Measurements from ENCODE around the gene COL1A1. TPM values are rescaled to one million over a fixed set of nuclear protein-coding genes. Genes with fewer than 3 reads are reported as not detected.

Gene COL1A1
- total RNA-seq, 4 donors from 2014 or later: 15.0 to 90.5 (median 25.8) TPM

DNA sequence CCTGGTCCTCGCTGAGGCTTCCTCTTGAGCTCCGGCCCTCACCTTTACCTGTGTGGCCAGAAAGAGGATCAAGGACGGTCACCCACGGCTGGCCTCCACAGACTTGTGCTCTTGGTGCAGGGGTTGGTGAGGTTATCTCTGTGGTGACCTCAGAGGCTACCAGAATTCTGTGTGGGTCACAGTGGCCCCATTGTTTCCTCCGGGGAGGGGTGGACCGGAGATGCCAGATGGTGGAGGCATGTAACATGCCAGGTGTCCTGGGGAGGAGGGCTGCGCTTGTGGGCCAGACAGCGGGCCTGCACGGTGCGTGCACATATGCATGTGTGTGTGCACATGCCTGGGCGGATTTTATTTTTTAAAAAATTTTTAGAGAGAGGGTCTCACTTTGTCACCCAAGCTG is 29.3 kb downstream of the COL1A1 start:
- TF ChIP-seq, protein P1, sequence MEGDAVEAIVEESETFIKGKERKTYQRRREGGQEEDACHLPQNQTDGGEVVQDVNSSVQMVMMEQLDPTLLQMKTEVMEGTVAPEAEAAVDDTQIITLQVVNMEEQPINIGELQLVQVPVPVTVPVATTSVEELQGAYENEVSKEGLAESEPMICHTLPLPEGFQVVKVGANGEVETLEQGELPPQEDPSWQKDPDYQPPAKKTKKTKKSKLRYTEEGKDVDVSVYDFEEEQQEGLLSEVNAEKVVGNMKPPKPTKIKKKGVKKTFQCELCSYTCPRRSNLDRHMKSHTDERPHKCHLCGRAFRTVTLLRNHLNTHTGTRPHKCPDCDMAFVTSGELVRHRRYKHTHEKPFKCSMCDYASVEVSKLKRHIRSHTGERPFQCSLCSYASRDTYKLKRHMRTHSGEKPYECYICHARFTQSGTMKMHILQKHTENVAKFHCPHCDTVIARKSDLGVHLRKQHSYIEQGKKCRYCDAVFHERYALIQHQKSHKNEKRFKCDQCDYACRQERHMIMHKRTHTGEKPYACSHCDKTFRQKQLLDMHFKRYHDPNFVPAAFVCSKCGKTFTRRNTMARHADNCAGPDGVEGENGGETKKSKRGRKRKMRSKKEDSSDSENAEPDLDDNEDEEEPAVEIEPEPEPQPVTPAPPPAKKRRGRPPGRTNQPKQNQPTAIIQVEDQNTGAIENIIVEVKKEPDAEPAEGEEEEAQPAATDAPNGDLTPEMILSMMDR (IDR thresholded peaks at IDR 0.05): no peak
- no peak for TF ChIP-seq POLR2A (IDR thresholded peaks at IDR 0.05)
- no peak for DNase-seq (ENCODE audit: low spot score in 2 of 2)
- 93 to 95% methylated on average over 11 of the region's 11 CpGs for WGBS, 2 donors
- no peak overlapping the region for H3K4me3 ChIP-seq (ENCODE audit: low read depth, poor library complexity, severe bottlenecking)
- intact Hi-C loops (cut with DNase I; ENCODE audit: low total_unique reads): no loop called here

DNA sequence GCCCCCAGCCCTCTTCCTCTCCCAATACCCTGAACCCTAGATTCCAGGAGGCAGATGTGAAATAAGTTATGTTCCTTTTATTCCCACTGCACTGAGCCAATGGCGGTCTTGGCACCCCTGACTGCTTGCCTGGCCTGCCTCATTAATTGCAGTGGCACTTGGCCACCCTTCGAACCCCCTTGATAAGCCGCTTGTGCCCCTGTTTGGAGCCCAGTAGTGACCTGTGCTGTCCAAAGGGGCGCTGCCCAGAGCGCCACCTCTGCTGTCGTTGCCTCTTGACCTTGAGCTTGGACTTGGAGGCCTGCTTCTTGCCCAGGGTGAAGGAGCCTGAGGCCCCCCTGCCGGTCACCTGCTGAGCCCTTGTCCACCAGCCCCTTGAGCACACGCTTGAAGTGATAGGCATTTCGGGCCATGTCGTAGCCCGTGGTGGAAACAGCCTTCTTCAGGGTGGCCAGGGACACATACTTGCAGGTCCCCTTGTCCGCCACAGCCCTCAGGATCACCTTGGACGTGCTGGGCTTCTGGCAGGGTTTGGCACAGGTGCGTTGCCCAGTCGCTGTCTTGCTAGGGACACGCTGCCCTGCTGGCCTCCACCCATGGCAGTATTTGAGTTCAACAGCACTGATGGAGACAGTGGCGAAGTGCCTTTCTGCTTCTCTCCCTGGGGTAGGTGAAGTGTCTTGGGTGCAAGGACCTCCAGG is 29.9 kb downstream of the COL1A1 start:
- 93 to 95% methylated on average over 12 to 17 of the region's 17 CpGs for WGBS, 2 donors
- DNase-seq (ENCODE audit: low spot score in 2 of 2): no peak
- TF ChIP-seq, protein P1 (IDR thresholded peaks at IDR 0.05): no peak
- no peak for TF ChIP-seq POLR2A (IDR thresholded peaks at IDR 0.05)
- intact Hi-C loops (cut with DNase I; ENCODE audit: low total_unique reads): no loop called here
- no peak overlapping the region for H3K4me3 ChIP-seq (ENCODE audit: low read depth, poor library complexity, severe bottlenecking)

DNA sequence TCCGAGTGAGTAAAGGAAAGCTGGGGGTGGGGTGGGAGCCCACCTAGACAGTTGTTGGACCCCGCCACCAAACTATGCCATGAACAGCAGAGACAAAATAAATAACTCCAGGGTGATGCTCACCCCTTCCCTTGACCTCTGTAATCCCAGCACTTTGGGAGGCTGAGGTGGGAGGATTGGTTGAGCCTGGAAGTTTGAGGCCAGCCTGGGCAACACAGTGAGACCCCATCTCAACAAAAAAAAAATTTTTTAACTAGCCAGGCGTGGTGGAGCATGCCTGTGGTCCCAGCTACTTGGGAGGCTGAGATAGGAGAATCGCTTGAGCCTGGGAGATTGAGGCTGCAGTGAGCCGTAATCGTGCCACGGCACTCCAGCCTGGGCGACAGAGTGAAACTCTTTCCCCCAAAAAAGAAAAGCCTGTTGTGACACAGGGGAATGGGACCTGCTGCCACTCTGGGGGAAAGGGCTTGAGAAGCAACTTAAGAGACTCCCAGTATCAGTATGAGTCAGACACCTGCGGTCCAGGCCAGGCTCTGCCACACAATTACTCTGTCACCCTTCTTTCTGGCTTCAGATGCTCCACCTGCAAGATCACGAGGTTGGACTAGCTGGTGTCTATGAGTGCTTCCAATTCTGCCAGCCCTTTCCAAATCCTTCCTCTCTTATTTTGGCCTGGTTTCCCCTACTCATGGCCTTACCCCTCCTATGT is 30.6 kb downstream of the COL1A1 start:
- no peak for DNase-seq (ENCODE audit: low spot score in 2 of 2)
- H3K4me3 ChIP-seq (ENCODE audit: low read depth, poor library complexity, severe bottlenecking): no peak overlapping the region
- TF ChIP-seq, protein P1 (IDR thresholded peaks at IDR 0.05): no peak
- no peak for TF ChIP-seq POLR2A (IDR thresholded peaks at IDR 0.05)
- WGBS, 2 donors: 84 to 86% methylated on average over 10 of the region's 10 CpGs
- intact Hi-C loops (cut with DNase I; ENCODE audit: low total_unique reads): no loop called here

DNA sequence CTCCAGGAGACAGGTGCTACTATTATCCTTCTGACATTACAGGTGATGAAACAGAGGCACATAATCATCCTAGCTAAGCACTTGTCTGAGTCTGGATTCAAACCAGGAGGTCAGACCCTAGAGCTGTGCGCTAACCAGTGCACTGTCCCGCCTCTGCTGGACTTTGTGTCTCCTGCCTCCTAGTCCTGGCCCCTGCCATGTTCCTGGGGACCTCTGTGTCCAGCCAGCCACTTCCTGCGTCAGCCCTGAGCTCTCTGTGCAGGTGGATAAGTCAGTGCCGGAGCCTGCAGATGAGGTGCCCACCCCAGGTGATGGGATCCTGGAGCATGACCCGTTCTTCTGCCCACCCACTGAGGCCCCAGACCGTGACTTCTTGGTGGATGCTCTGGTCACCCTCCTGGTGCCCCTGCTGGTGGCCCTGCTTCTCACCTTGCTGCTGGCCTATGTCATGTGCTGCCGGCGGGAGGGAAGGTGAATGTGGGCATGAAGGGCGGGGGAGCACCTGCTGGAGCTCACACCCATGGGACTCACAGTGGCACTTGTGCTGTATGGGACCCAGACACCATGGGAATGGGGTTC is 31.5 kb downstream of the COL1A1 start:
- TF ChIP-seq, protein P1 (IDR thresholded peaks at IDR 0.05): no peak
- no peak for TF ChIP-seq POLR2A (IDR thresholded peaks at IDR 0.05)
- no peak for DNase-seq (ENCODE audit: low spot score in 2 of 2)
- WGBS, 2 donors: 90 to 92% methylated on average over 8 to 9 of the region's 9 CpGs
- H3K4me3 ChIP-seq (ENCODE audit: low read depth, poor library complexity, severe bottlenecking): no peak overlapping the region
- intact Hi-C loops (cut with DNase I; ENCODE audit: low total_unique reads): no loop called here

DNA sequence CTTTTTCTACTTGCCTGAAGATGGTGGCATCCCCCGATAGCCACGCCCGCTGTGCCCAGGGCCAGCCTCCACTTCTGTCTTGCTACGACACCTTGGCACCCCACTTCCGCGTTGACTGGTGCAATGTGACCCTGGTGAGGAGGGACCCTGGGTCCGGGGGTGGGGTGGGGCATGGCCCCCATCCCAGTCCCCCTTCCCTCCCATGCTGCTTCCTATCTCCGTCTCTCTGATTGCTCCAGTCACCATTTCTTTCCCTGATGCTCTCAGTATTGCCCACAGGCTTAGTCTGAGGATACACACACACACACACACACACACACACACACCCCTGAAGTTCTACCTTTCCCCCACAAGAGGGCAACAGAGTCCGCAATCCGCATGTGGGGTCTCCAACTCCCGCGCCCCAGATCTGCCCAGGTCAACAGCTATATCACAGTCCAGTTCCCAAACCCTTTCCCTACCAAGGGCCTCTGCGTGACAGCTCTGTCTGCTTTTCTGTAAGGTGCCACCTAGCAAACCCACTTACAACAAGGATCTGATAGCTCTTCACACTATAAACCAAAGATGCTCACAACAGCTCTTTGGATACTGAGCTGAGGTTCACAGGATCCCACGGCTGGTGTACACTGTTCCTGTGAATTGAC is 32.2 kb downstream of the COL1A1 start:
- WGBS, 2 donors: 25 to 29% methylated on average over 14 of the region's 14 CpGs
- TF ChIP-seq POLR2A (IDR thresholded peaks at IDR 0.05): no peak
- TF ChIP-seq, protein P1 (IDR thresholded peaks at IDR 0.05): peak in 1 of 3 donors; percentile 99
- intact Hi-C loops (cut with DNase I; ENCODE audit: low total_unique reads): no loop called here
- no peak for DNase-seq (ENCODE audit: low spot score in 2 of 2)
- no peak overlapping the region for H3K4me3 ChIP-seq (ENCODE audit: low read depth, poor library complexity, severe bottlenecking)

Data from lower leg skin (tissue), 4 donors.